K562 (cell line): ENCODE results near the gene ANXA10. TPM values are rescaled to one million over a fixed set of nuclear protein-coding genes. Genes with fewer than 3 reads are reported as not detected.

Experiments
- CBX3 ChIP-seq, 2 experiments: IDR thresholded peaks; 1 replicate in 1 of 2; 2 replicates in 1 of 2; pipeline ENCODE4 v1.6.1; 2012; ENCODE audit warnings: inconsistent platforms in 2 of 2, low read length in 2 of 2, borderline replicate concordance in 1 of 2, control low read depth in 1 of 2
- FOXA1 ChIP-seq: fragments of 450-650 bp; IDR thresholded peaks from 2 replicates; pipeline ENCODE4 v1.6.1; 2016; ENCODE audit warnings: mild to moderate bottlenecking, borderline replicate concordance
- FUS ChIP-seq: fragments of 200-400 bp; formaldehyde crosslinking; optimal IDR thresholded peaks from 2 replicates; pipeline ENCODE3; 2017; ENCODE audit warnings: low read depth, low read length
- HEY1 ChIP-seq: fragments of 250-450 bp; sonication (Bioruptor Pico); IDR thresholded peaks from 2 replicates; pipeline ENCODE4 v1.5.0; 2020; ENCODE audit warnings: mild to moderate bottlenecking, moderate library complexity, borderline replicate concordance
- HIVEP1 ChIP-seq: fragments of 250-450 bp; sonication (Bioruptor Pico); IDR thresholded peaks from 2 replicates; pipeline ENCODE4 v1.4.0; 2020; ENCODE audit warnings: mild to moderate bottlenecking
- MXI1 ChIP-seq: IDR thresholded peaks from 2 replicates; pipeline ENCODE4 v1.6.1; 2011; ENCODE audit warnings: low read depth, mild to moderate bottlenecking, improper control_type of control experiment, low read length
- PATZ1 ChIP-seq: fragments of 250-450 bp; sonication (Bioruptor Pico); IDR thresholded peaks from 2 replicates; pipeline ENCODE4 v1.5.0; 2020; ENCODE audit warnings: mild to moderate bottlenecking, borderline replicate concordance
- PRMT5 ChIP-seq: sonication (generic); formaldehyde crosslinking; IDR thresholded peaks from 2 replicates; pipeline ENCODE4 v1.5.0; 2020; ENCODE audit warnings: missing genetic modification reagents
- SMAD4 ChIP-seq: fragments of 250-450 bp; sonication (Bioruptor Pico); conservative IDR thresholded peaks from 2 replicates; pipeline ENCODE4 v1.8.0; 2021; ENCODE audit warnings: inconsistent platforms, mild to moderate bottlenecking, moderate library complexity
- SMC3 ChIP-seq: conservative IDR thresholded peaks from 2 replicates; pipeline ENCODE4 v1.6.1; 2011; ENCODE audit warnings: low read depth, low read length, improper control_type of control experiment; ENCODE audit not compliant: insufficient read depth
- VEZF1 ChIP-seq: fragments of 200-800 bp; sonication (Bioruptor generic); IDR thresholded peaks from 2 replicates; pipeline ENCODE4 v1.6.1; 2017; ENCODE audit warnings: missing genetic modification characterization, missing compliant biosample characterization
- ZNF134 ChIP-seq: fragments of 250-450 bp; sonication (Bioruptor Pico); conservative IDR thresholded peaks from 2 replicates; pipeline ENCODE4 v1.4.0; 2020
- ZNF324 ChIP-seq: fragments of 250-450 bp; sonication (Bioruptor Pico); IDR thresholded peaks from 2 replicates; pipeline ENCODE4 v1.4.0; 2020; ENCODE audit warnings: mild to moderate bottlenecking
- polyA plus RNA-seq, 8 experiments: library from polyadenylated mRNA; depleted of rRNA in 4 of 8; stranded (reverse) in 5 of 8; unstranded in 3 of 8; fragments of >200 nt; fragmentation: Nextera tagmentation in 2 of 8; fragmentation: Illumina TruSeq in 1 of 8; extraction: Ambion mirVana in 2 of 8; extraction: Trizol in 1 of 8; gene quantifications; 2 replicates each; pipeline versions ENCODE4 v1.2.1 to v1.2.3, GENCODE V29; 2011 to 2014; ENCODE audit warnings: inconsistent platforms in 1 of 8, missing spikeins in 1 of 8
- total RNA-seq, 7 experiments: library from RNA; depleted of rRNA in 6 of 7; stranded (reverse); fragments of >200 nt in 6 of 7; fragmentation: Illumina TruSeq in 2 of 7; extraction: Trizol in 2 of 7; gene quantifications; 2 replicates each; pipeline versions ENCODE4 v1.2.1 to v1.2.3, GENCODE V29; 2011 to 2021; ENCODE audit warnings: low replicate concordance in 1 of 7
- TF ChIP-seq, protein P1 (sequence below), 2 experiments: fragments of 450-650 bp in 1 of 2; sonication (generic) in 1 of 2; formaldehyde crosslinking in 1 of 2; IDR thresholded peaks in 1 of 2; conservative IDR thresholded peaks in 1 of 2; 2 replicates each; pipeline versions ENCODE4 v1.6.1 to v1.8.1; 2016 to 2023; ENCODE audit warnings: mild to moderate bottlenecking in 2 of 2, moderate library complexity in 2 of 2, inconsistent platforms in 1 of 2, missing genetic modification reagents in 1 of 2
- TF ChIP-seq, protein P2 (sequence below): sonication (generic); IDR thresholded peaks from 2 replicates; pipeline ENCODE4 v1.6.1; 2016
- TF ChIP-seq, protein P3 (sequence below), 2 experiments: IDR thresholded peaks in 1 of 2; conservative IDR thresholded peaks in 1 of 2; 2 replicates each; pipeline ENCODE4 v1.6.1; 2016; ENCODE audit warnings: low read depth in 2 of 2, mild to moderate bottlenecking in 1 of 2, missing compliant biosample characterization in 1 of 2, missing genetic modification characterization in 1 of 2, moderate library complexity in 1 of 2

Gene ANXA10
- total and polyA plus RNA-seq, 9 of the 15 experiments (the other 6 are each of a cell fraction or from before 2014, with no cell fraction given), result not detected

GRCh38 chr4:168153596-168154440, 61.5 kb downstream of the ANXA10 start (continued):
- TF ChIP-seq, protein P1, sequence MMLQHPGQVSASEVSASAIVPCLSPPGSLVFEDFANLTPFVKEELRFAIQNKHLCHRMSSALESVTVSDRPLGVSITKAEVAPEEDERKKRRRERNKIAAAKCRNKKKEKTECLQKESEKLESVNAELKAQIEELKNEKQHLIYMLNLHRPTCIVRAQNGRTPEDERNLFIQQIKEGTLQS (IDR thresholded peaks at IDR 0.05), result no peak
- TF ChIP-seq, protein P1 (CRISPR knock-in tag; conservative IDR thresholded peaks at IDR 0.05), result no peak
- TF ChIP-seq SMAD4, result no peak
- TF ChIP-seq HEY1 (CRISPR knock-in tag), result no peak
- TF ChIP-seq SMC3, result 0 out of 2 replicates have a peak, but pooled peaks have one; percentile 14
- no peak for TF ChIP-seq ZNF324 (CRISPR knock-in tag)
- no peak for TF ChIP-seq PRMT5 (CRISPR knock-in tag)
- TF ChIP-seq FOXA1, result no peak
- no peak for TF ChIP-seq VEZF1
- TF ChIP-seq MXI1, result no peak
- no peak for TF ChIP-seq PATZ1 (CRISPR knock-in tag)
- no peak for TF ChIP-seq HIVEP1
- TF ChIP-seq, protein P2, sequence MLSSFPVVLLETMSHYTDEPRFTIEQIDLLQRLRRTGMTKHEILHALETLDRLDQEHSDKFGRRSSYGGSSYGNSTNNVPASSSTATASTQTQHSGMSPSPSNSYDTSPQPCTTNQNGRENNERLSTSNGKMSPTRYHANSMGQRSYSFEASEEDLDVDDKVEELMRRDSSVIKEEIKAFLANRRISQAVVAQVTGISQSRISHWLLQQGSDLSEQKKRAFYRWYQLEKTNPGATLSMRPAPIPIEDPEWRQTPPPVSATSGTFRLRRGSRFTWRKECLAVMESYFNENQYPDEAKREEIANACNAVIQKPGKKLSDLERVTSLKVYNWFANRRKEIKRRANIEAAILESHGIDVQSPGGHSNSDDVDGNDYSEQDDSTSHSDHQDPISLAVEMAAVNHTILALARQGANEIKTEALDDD, result no peak
- TF ChIP-seq, protein P3, sequence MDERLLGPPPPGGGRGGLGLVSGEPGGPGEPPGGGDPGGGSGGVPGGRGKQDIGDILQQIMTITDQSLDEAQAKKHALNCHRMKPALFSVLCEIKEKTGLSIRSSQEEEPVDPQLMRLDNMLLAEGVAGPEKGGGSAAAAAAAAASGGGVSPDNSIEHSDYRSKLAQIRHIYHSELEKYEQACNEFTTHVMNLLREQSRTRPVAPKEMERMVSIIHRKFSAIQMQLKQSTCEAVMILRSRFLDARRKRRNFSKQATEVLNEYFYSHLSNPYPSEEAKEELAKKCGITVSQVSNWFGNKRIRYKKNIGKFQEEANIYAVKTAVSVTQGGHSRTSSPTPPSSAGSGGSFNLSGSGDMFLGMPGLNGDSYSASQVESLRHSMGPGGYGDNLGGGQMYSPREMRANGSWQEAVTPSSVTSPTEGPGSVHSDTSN (CRISPR knock-in tag; IDR thresholded peaks at IDR 0.05; ENCODE audit: low read depth), result no peak
- TF ChIP-seq, protein P3 (tag; conservative IDR thresholded peaks at IDR 0.05; ENCODE audit: low read depth), result no peak
- TF ChIP-seq ZNF134 (CRISPR knock-in tag), result no peak
- TF ChIP-seq FUS, result no peak
- no peak for TF ChIP-seq CBX3 (IDR thresholded peaks at IDR 0.05; ENCODE audit: borderline replicate concordance in 1 of 2, low read length in 2 of 2)
